Caco-2 (cell line): ENCODE results near the gene CPN2. TPM values are rescaled to one million over a fixed set of nuclear protein-coding genes. Genes with fewer than 3 reads are reported as not detected.
A peak's percentile ranks its signal among the peaks of the same experiment; 100 is the strongest.

Experiments used
- BruUV-seq: library from RNA; stranded (reverse); fragments of 400-500 nt; replicated peaks from 2 replicates; lab custom pipeline; 2021; lab: Mats Ljungman, UMichigan
- CTCF ChIA-PET: fragments of 300-600 bp; sonication (Branson Sonifier 250); formaldehyde crosslinking; loops from one replicate; lab custom pipeline; 2022; ENCODE audit warnings: antibody characterized with exemption; lab: Charles Lee
- POLR2A ChIA-PET: fragments of 300-600 bp; sonication (Branson Sonifier 250); formaldehyde crosslinking; loops from one replicate; lab custom pipeline; 2022; ENCODE audit warnings: antibody characterized with exemption; lab: Charles Lee
- DNase-seq, 2 experiments: peaks; one replicate each; pipeline versions ENCODE4 v3.0.0 to v3.0.0-alpha.2; 2020 to 2022
- H3K27me3 ChIP-seq: replicated peaks from 2 replicates; pipeline ENCODE4 v1.6.0; 2011; ENCODE audit warnings: low read length; ENCODE audit not compliant: control insufficient read depth, insufficient read depth
- H3K36me3 ChIP-seq: 2 replicates; pipeline ENCODE4 v1.5.1; 2011; ENCODE audit warnings: low read length; ENCODE audit not compliant: control insufficient read depth, insufficient read depth
- H3K4me1 ChIP-seq: fragments of 250-450 bp; sonication (Bioruptor Pico); 2 replicates; pipeline ENCODE4 v1.5.1; 2020; ENCODE audit warnings: mild to moderate bottlenecking
- H3K4me3 ChIP-seq: 2 replicates; pipeline ENCODE4 v1.5.1; 2011; ENCODE audit warnings: low read depth, mild to moderate bottlenecking, control low read depth, low read length
- H3K9me3 ChIP-seq: fragments of 250-450 bp; sonication (Bioruptor Pico); 2 replicates; pipeline ENCODE4 v1.5.1; 2020; ENCODE audit warnings: mild to moderate bottlenecking, moderate library complexity
- H3K27ac Mint-ChIP-seq: one replicate; pipeline ENCODE4 v1.8.0; 2022; ENCODE audit warnings: mixed read lengths; ENCODE audit not compliant: unreplicated experiment
- H3K27me3 Mint-ChIP-seq: one replicate; pipeline ENCODE4 v1.8.0; 2022; ENCODE audit warnings: mixed read lengths; ENCODE audit not compliant: insufficient read depth, unreplicated experiment
- H3K36me3 Mint-ChIP-seq: one replicate; pipeline ENCODE4 v1.8.0; 2022; ENCODE audit warnings: mild to moderate bottlenecking, mixed read lengths; ENCODE audit not compliant: insufficient read depth, unreplicated experiment
- H3K4me1 Mint-ChIP-seq: one replicate; pipeline ENCODE4 v1.8.0; 2022; ENCODE audit warnings: low read depth, mixed read lengths; ENCODE audit not compliant: unreplicated experiment
- H3K4me3 Mint-ChIP-seq: one replicate; pipeline ENCODE4 v1.8.0; 2022; ENCODE audit warnings: mild to moderate bottlenecking, moderate library complexity, mixed read lengths; ENCODE audit not compliant: unreplicated experiment
- H3K9me3 Mint-ChIP-seq: one replicate; pipeline ENCODE4 v1.8.0; 2022; ENCODE audit warnings: mixed read lengths; ENCODE audit not compliant: unreplicated experiment
- intact Hi-C: fragments of 100-400 bp; cut with micrococcal nuclease; formaldehyde crosslinking; loops from one replicate; pipeline ENCODE4 v1.10.0; 2022; ENCODE audit not compliant: unreplicated experiment
- total RNA-seq: library from RNA; stranded (reverse); gene quantifications from 2 replicates; pipeline ENCODE4 v1.2.3, GENCODE V29; 2022
- TF ChIP-seq, protein P1 (sequence below), 2 experiments: fragments of 200-600 bp in 1 of 2; IDR thresholded peaks; 1 replicate in 1 of 2; 2 replicates in 1 of 2; pipeline versions ENCODE4 v1.5.1 to v1.8.0; 2011 to 2022; ENCODE audit warnings: antibody characterized with exemption in 1 of 2, control low read depth in 1 of 2, inconsistent platforms in 1 of 2, low read depth in 1 of 2, low read length in 1 of 2, mild to moderate bottlenecking in 1 of 2, moderate library complexity in 1 of 2; ENCODE audit not compliant: insufficient read depth in 1 of 2, severe bottlenecking in 1 of 2, unreplicated experiment in 1 of 2

The CPN2 gene
- total RNA-seq, 1 experiment from 2014 or later: not detected

DNA sequence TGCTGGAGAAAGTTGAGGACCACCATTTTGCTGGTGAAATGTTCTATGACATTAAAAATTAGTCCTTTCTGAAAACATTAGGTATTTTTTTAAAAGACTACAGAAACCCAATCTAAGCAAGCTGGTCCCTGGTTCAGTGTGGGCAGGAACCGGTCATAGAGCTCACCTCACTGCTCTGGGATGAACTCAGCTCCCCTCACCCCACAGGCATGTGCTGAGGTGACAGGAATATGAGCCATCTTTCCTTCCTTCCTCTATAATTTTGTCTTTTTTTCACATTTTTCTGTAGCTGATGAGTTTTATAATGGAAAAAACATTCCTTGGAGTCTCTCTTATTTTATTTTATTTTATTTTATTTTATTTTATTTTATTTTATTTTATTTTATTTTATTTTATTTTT, 26.6 kb upstream of the CPN2 start:
- peak in 1 of 2 experiments; percentile 1 for DNase-seq
- no peak overlapping the region for H3K4me3 Mint-ChIP-seq
- no peaks in the 10 kb centered on the region for H3K9me3 ChIP-seq
- no peaks in the 10 kb centered on the region for H3K4me1 Mint-ChIP-seq
- no peak overlapping the region for H3K27ac Mint-ChIP-seq
- no peaks in the 10 kb centered on the region for H3K4me1 ChIP-seq
- ChIA-PET CTCF (no interaction called here), POLR2A (no interaction called here)
- no peak overlapping the region for H3K4me3 ChIP-seq
- no peaks in the 10 kb centered on the region for H3K9me3 Mint-ChIP-seq
- no peaks in the 10 kb centered on the region for H3K27me3 Mint-ChIP-seq
- BruUV-seq: no TSS peak
- TF ChIP-seq, protein P1, sequence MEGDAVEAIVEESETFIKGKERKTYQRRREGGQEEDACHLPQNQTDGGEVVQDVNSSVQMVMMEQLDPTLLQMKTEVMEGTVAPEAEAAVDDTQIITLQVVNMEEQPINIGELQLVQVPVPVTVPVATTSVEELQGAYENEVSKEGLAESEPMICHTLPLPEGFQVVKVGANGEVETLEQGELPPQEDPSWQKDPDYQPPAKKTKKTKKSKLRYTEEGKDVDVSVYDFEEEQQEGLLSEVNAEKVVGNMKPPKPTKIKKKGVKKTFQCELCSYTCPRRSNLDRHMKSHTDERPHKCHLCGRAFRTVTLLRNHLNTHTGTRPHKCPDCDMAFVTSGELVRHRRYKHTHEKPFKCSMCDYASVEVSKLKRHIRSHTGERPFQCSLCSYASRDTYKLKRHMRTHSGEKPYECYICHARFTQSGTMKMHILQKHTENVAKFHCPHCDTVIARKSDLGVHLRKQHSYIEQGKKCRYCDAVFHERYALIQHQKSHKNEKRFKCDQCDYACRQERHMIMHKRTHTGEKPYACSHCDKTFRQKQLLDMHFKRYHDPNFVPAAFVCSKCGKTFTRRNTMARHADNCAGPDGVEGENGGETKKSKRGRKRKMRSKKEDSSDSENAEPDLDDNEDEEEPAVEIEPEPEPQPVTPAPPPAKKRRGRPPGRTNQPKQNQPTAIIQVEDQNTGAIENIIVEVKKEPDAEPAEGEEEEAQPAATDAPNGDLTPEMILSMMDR (IDR thresholded peaks at IDR 0.05; ENCODE audit: insufficient read depth in 1 of 2, low read depth in 1 of 2, low read length in 1 of 2, severe bottlenecking in 1 of 2, unreplicated experiment in 1 of 2): no peak
- H3K36me3 Mint-ChIP-seq: no peaks in the 10 kb centered on the region
- H3K27me3 ChIP-seq: no peaks in the 10 kb centered on the region
- intact Hi-C loops: no loop called here
- no peaks in the 10 kb centered on the region for H3K36me3 ChIP-seq

DNA sequence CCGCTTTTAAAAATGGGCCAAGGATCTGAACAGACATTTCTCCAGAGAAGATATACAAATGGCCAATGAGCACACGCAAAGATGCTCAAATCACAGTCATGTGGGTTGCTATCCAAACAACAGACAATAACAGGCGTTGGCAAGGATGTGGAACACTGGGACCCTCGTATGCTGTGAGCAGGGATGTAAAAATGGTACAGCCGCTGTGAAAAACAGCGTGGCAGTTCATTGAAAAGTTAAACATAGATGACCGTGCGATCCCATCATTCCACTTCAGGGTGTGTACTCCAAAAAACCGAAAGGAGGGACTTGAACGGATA, 25.1 kb upstream of the CPN2 start:
- ChIA-PET POLR2A (no interaction called here), CTCF (no interaction called here)
- no peaks in the 10 kb centered on the region for H3K36me3 ChIP-seq
- no peaks in the 10 kb centered on the region for H3K9me3 ChIP-seq
- H3K27me3 Mint-ChIP-seq: no peaks in the 10 kb centered on the region
- no peaks in the 10 kb centered on the region for H3K4me1 Mint-ChIP-seq
- no TSS peak for BruUV-seq
- H3K9me3 Mint-ChIP-seq: no peaks in the 10 kb centered on the region
- H3K27me3 ChIP-seq: no peaks in the 10 kb centered on the region
- no peak overlapping the region for H3K4me3 Mint-ChIP-seq
- no peaks in the 10 kb centered on the region for H3K36me3 Mint-ChIP-seq
- no peak overlapping the region for H3K27ac Mint-ChIP-seq
- intact Hi-C loops: no loop called here
- H3K4me3 ChIP-seq: no peak overlapping the region
- TF ChIP-seq, protein P1 (IDR thresholded peaks at IDR 0.05; ENCODE audit: insufficient read depth in 1 of 2, low read depth in 1 of 2, low read length in 1 of 2, severe bottlenecking in 1 of 2, unreplicated experiment in 1 of 2): no peak
- peak in 1 of 2 experiments; percentile 7 for DNase-seq
- no peaks in the 10 kb centered on the region for H3K4me1 ChIP-seq

DNA sequence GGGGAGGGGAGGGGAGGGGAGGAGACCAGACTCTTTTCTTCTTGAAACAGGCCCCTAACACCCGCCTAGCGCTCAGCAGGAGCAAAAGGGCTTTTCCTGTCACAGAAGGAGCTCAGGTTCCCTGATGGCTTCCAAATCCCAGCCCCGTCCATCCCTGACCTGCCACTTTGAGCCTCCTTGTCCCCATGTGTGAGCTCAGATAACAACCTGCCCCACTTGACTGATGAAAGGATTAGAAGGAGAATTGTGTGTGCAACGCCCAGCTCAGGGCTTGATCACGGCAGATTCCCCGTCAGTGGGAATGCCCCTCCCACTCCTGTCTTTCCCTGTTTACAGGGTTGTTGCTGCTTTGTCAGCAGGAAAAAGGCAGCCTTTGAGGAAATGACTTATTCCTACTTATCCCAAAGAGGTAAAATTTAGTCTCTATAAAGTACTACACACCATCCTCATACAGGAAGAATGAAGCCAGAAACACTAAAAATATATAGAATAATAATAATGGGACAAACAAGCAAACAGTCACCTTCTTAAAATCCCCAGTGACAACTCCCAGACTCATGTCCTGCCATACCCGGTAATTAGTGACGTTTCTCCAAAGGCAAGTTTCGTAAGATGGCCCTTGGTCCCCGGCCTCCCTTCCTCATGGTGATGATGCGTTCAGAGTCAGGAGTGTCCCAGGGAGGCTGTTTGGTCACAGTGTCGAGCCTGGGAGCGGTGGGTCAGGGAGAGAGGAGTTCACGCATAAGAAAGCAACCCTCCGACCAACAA, 24.5 kb upstream of the CPN2 start:
- H3K4me1 Mint-ChIP-seq: no peaks in the 10 kb centered on the region
- ChIA-PET POLR2A (no interaction called here), CTCF (interaction anchor here (1.0 kb wide), 1 partner anchor 30 kb away, joined by 3 read pairs; no protein-coding TSS in a partner anchor)
- DNase-seq: peak in 1 of 2 experiments; percentile 36
- TF ChIP-seq, protein P1 (IDR thresholded peaks at IDR 0.05; ENCODE audit: insufficient read depth in 1 of 2, low read depth in 1 of 2, low read length in 1 of 2, severe bottlenecking in 1 of 2, unreplicated experiment in 1 of 2): no peak
- no peaks in the 10 kb centered on the region for H3K27me3 ChIP-seq
- H3K36me3 Mint-ChIP-seq: no peaks in the 10 kb centered on the region
- H3K4me3 ChIP-seq: no peak overlapping the region
- intact Hi-C loops: no loop called here
- no TSS peak for BruUV-seq
- no peak overlapping the region for H3K4me3 Mint-ChIP-seq
- H3K9me3 ChIP-seq: no peaks in the 10 kb centered on the region
- H3K9me3 Mint-ChIP-seq: no peaks in the 10 kb centered on the region
- no peaks in the 10 kb centered on the region for H3K27me3 Mint-ChIP-seq
- H3K27ac Mint-ChIP-seq: no peak overlapping the region
- no peaks in the 10 kb centered on the region for H3K4me1 ChIP-seq
- H3K36me3 ChIP-seq: no peaks in the 10 kb centered on the region
